HepG2 (cell line): ENCODE measurements around the gene OLR1. TPM values are rescaled to one million over a fixed set of nuclear protein-coding genes. Genes with fewer than 3 reads are reported as not detected.

Experiments used
- ATAC-seq: fragments of 200-7000 bp; cut with Tn5 transposase; 3 replicates; pipeline ENCODE4 v1.9.1; 2020; ENCODE audit warnings: mild to moderate bottlenecking, moderate library complexity
- BruUV-seq: library from RNA; stranded (reverse); fragments of 400-500 nt; replicated peaks from 2 replicates; lab custom pipeline; 2021; lab: Mats Ljungman, UMichigan
- CTCF ChIA-PET: fragments of 300-600 bp; formaldehyde crosslinking; extraction: SDS; loops from one replicate; lab custom pipeline; 2021; ENCODE audit warnings: low total read pairs, inconsistent platforms, low intra/inter-chr PET ratio; lab: Yijun Ruan, JAX
- POLR2A ChIA-PET: fragments of 350-600 bp; sonication (Branson Sonifier 250); formaldehyde crosslinking; loops from one replicate; lab custom pipeline; 2020; ENCODE audit warnings: antibody characterized with exemption, inconsistent platforms; lab: Yijun Ruan, JAX
- DNase-seq: peaks from one replicate; pipeline ENCODE4 v3.0.0-alpha.2; 2015; ENCODE audit warnings: low spot score
- FAIRE-seq: peaks from 3 replicates; lab custom pipeline; 2011; peaks lifted over from hg19 to GRCh38; lab: Jason Lieb, UNC
- H2AFZ ChIP-seq: one replicate; pipeline ENCODE4 v1.6.1; 2011; ENCODE audit warnings: low read length, inconsistent platforms
- H3K27ac ChIP-seq: fragments of 300-600 bp; 3 replicates; pipeline ENCODE4 v1.8.0; 2011; ENCODE audit warnings: mixed run types, mild to moderate bottlenecking, mixed read lengths, low read length, inconsistent platforms; ENCODE audit not compliant: insufficient read depth; ENCODE audit errors: extremely low read length
- H3K27me3 ChIP-seq, 2 experiments: fragments of 200-600 bp in 1 of 2; 2 replicates in 1 of 2; 3 replicates in 1 of 2; pipeline versions ENCODE4 v1.6.0 to v1.8.0; 2011; ENCODE audit warnings: low read length in 2 of 2, mild to moderate bottlenecking in 2 of 2, moderate library complexity in 2 of 2, inconsistent platforms in 1 of 2; ENCODE audit not compliant: insufficient read depth in 2 of 2, control insufficient read depth in 1 of 2
- H3K36me3 ChIP-seq, 2 experiments: fragments of 200-600 bp in 1 of 2; replicated peaks in 1 of 2; 2 replicates in 1 of 2; 3 replicates in 1 of 2; pipeline versions ENCODE4 v1.5.1 to v1.8.0; 2011; ENCODE audit warnings: low read length in 2 of 2, inconsistent platforms in 1 of 2; ENCODE audit not compliant: insufficient read depth in 2 of 2, control insufficient read depth in 1 of 2
- H3K4me1 ChIP-seq: 2 replicates; pipeline ENCODE4 v1.5.1; 2012; ENCODE audit warnings: low read length, inconsistent platforms; ENCODE audit not compliant: insufficient read depth
- H3K4me2 ChIP-seq: 2 replicates; pipeline ENCODE4 v1.6.0; 2011; ENCODE audit warnings: low read depth, low read length, inconsistent platforms
- H3K4me3 ChIP-seq, 3 experiments: fragments of 200-600 bp in 1 of 3; sonication (generic), shearing (Covaris generic) in 1 of 3; replicated peaks in 1 of 3; 2 replicates each; pipeline ENCODE4 v1.5.1; 2011 to 2016; ENCODE audit warnings: low read length in 3 of 3, inconsistent platforms in 2 of 3, low read depth in 2 of 3, mild to moderate bottlenecking in 2 of 3, control low read depth in 1 of 3, mixed read lengths in 1 of 3; ENCODE audit not compliant: insufficient read depth in 1 of 3
- H3K79me2 ChIP-seq: one replicate; pipeline ENCODE4 v1.6.1; 2011; ENCODE audit warnings: low read length, inconsistent platforms; ENCODE audit not compliant: insufficient read depth
- H3K9ac ChIP-seq: 2 replicates; pipeline ENCODE4 v1.6.0; 2011; ENCODE audit warnings: mild to moderate bottlenecking, low read depth, low read length, inconsistent platforms; ENCODE audit not compliant: insufficient read depth
- H3K9me3 ChIP-seq: 2 replicates; pipeline ENCODE4 v1.5.1; 2012; ENCODE audit warnings: mild to moderate bottlenecking, low read length
- H4K20me1 ChIP-seq: 2 replicates; pipeline ENCODE4 v1.6.0; 2011; ENCODE audit warnings: inconsistent platforms, mild to moderate bottlenecking, low read length, moderate library complexity; ENCODE audit not compliant: insufficient read depth
- ARNT ChIP-seq: fragments of 450-650 bp; IDR thresholded peaks from 2 replicates; pipeline ENCODE4 v1.6.1; 2017
- ATF7-NPFF ChIP-seq: sonication (generic); formaldehyde crosslinking; IDR thresholded peaks from 2 replicates; pipeline ENCODE4 v1.8.1; 2023; ENCODE audit warnings: mild to moderate bottlenecking, low read depth, missing genetic modification reagents, moderate library complexity
- CCAR2 ChIP-seq: fragments of 200-400 bp; formaldehyde crosslinking; optimal IDR thresholded peaks from 2 replicates; pipeline ENCODE3; 2018; ENCODE audit warnings: low read depth, mild to moderate bottlenecking, low read length, moderate library complexity
- ELF3 ChIP-seq: IDR thresholded peaks from 2 replicates; pipeline ENCODE4 v1.6.1; 2016; ENCODE audit warnings: missing genetic modification reagents, missing compliant biosample characterization
- HIVEP1 ChIP-seq: sonication (generic); formaldehyde crosslinking; IDR thresholded peaks from 2 replicates; pipeline ENCODE4 v1.4.0; 2020; ENCODE audit warnings: mild to moderate bottlenecking, missing genetic modification reagents
- HMG20A ChIP-seq: IDR thresholded peaks from 2 replicates; pipeline ENCODE4 v1.6.1; 2016; ENCODE audit warnings: borderline replicate concordance
- NFIC ChIP-seq: IDR thresholded peaks from 2 replicates; pipeline ENCODE4 v1.6.1; 2012; ENCODE audit warnings: mild to moderate bottlenecking, low read length, inconsistent platforms
- NR1H2 ChIP-seq: sonication (generic); formaldehyde crosslinking; IDR thresholded peaks from 2 replicates; pipeline ENCODE4 v1.8.1; 2022; ENCODE audit warnings: low read depth, missing genetic modification reagents, borderline replicate concordance
- RBM39 ChIP-seq: fragments of 200-400 bp; formaldehyde crosslinking; IDR thresholded peaks from one replicate; pipeline ENCODE4 v1.6.1; 2018; ENCODE audit warnings: antibody characterized with exemption, mild to moderate bottlenecking, low read depth, low read length; ENCODE audit not compliant: poor library complexity, severe bottlenecking
- ZBED4 ChIP-seq: sonication (generic); formaldehyde crosslinking; IDR thresholded peaks from 2 replicates; pipeline ENCODE4 v1.4.0; 2020; ENCODE audit warnings: missing genetic modification reagents, borderline replicate concordance
- ZBTB25 ChIP-seq: IDR thresholded peaks from 2 replicates; pipeline ENCODE4 v1.6.1; 2018; ENCODE audit warnings: missing genetic modification reagents
- ZBTB38 ChIP-seq: sonication (generic); formaldehyde crosslinking; IDR thresholded peaks from 2 replicates; pipeline ENCODE4 v1.5.1; 2020; ENCODE audit warnings: mild to moderate bottlenecking, missing genetic modification reagents
- ZNF460 ChIP-seq: sonication (generic); formaldehyde crosslinking; IDR thresholded peaks from 2 replicates; pipeline ENCODE4 v1.5.1; 2020; ENCODE audit warnings: missing genetic modification reagents, mild to moderate bottlenecking, borderline replicate concordance
- WGBS: methylation state at CpG from one replicate; pipeline ENCODE4 v1.1.6; 2017; ENCODE audit warnings: low lambda C conversion rate; 5-methylcytosine and 5-hydroxymethylcytosine counted together
- in situ Hi-C: cut with HindIII; loops from 2 replicates; pipeline ENCODE4 v1.10.0; 2017; ENCODE audit warnings: low pct_unique_long_range_greater_than_20kb; ENCODE audit not compliant: extremely low pct_ligation_motif_present
- intact Hi-C: fragments of 100-400 bp; cut with micrococcal nuclease; formaldehyde crosslinking; loops from one replicate; pipeline ENCODE4 v1.10.0; 2022; ENCODE audit not compliant: unreplicated experiment
- polyA plus RNA-seq, 8 experiments: library from polyadenylated mRNA; depleted of rRNA in 3 of 8; stranded (reverse) in 7 of 8; unstranded in 1 of 8; fragments of >200 nt; fragmentation: Illumina TruSeq in 4 of 8; extraction: Trizol in 4 of 8; gene quantifications; 2 replicates each; pipeline versions ENCODE4 v1.2.1 to v1.2.3, GENCODE V29; 2011 to 2016; ENCODE audit warnings: low read depth in 4 of 8, missing spikeins in 1 of 8, mixed read lengths in 1 of 8; ENCODE audit not compliant: insufficient read depth in 1 of 8
- total RNA-seq, 5 experiments: library from RNA; depleted of rRNA; stranded (reverse); fragments of >200 nt; fragmentation: Illumina TruSeq; extraction: Trizol; gene quantifications; 2 replicates each; pipeline ENCODE4 v1.2.3, GENCODE V29; 2016; ENCODE audit warnings: low read depth in 1 of 5
- TF ChIP-seq, protein P1 (sequence below): sonication (generic); formaldehyde crosslinking; IDR thresholded peaks from 2 replicates; pipeline ENCODE4 v1.9.0; 2022; ENCODE audit warnings: missing genetic modification reagents, mild to moderate bottlenecking, borderline replicate concordance
- TF ChIP-seq, protein P2 (sequence below): sonication (generic); formaldehyde crosslinking; IDR thresholded peaks from 2 replicates; pipeline ENCODE4 v1.4.0; 2020; ENCODE audit warnings: mild to moderate bottlenecking, missing genetic modification reagents

The OLR1 gene
- total and polyA plus RNA-seq, 2 of the 13 experiments (the other 11 are each of a cell fraction or from before 2014, with no cell fraction given) = not detected

DNA sequence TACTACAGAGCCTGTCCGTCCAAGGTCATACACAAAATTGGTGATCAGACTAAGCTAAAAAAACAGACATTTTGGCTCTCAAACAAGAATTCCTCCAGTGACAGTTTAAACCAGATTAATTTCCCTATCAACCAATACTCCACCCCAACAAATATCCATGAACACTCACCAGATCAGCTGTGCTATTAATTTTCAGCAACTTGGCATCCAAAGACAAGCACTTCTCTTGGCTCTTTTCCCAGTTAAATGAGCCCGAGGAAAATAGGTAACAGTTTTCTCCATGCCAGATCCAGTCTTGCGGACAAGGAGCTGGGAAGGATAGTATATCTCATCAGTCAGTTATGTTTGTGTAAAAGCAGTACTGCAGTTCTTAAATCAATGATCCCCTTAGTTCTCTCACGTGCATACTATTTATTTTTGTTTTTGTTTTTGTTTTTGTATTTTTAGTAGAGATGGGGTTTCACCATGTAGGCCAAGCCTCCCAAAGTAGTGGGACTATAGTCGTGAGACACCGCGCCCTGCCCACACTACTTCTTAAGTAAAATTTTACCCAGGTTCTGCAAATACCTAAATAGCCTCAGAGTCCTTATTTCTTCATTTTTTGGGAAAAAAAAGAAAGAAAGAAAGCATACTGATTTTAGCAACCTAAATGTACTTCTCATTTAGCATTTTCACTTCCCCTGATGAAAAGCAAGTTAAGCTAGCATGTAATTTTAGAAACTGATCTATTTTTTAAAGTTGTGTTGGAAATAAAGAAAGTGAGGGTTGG is 11.1 kb downstream of the OLR1 start:
- Histone ChIP-seq H2AFZ (no peak overlapping the region), H3K27ac (no peak overlapping the region), H4K20me1 (no peaks in the 10 kb centered on the region), H3K36me3 (no peaks in the 10 kb centered on the region), H3K9me3 (no peaks in the 10 kb centered on the region), H3K79me2 (no peaks in the 10 kb centered on the region), H3K4me2 (no peak overlapping the region), H3K4me3 (no peak overlapping the region), H3K27me3 (no peaks in the 10 kb centered on the region), H3K4me1 (no peaks in the 10 kb centered on the region), H3K9ac (no peak overlapping the region)
- DNase-seq (no peak), FAIRE-seq (no peak), ATAC-seq (no peak)
- WGBS = 69% methylated on average over 7 of the region's 7 CpGs
- CTCF ChIA-PET = no interaction called here
- POLR2A ChIA-PET = no interaction called here
- intact Hi-C loops (no loop called here), in situ Hi-C loops (no loop called here)
- BruUV-seq = no TSS peak
- TF ChIP-seq ZBTB25 (CRISPR knock-in tag) (no peak), ZBTB38 (CRISPR knock-in tag) (no peak), HMG20A (no peak), NR1H2 (no peak), ZBED4 (CRISPR knock-in tag) (no peak), NFIC (no peak), RBM39 (no peak), CCAR2 (no peak), ELF3 (CRISPR knock-in tag) (no peak), ATF7-NPFF (no peak), HIVEP1 (CRISPR knock-in tag) (no peak), ZNF460 (CRISPR knock-in tag) (no peak), ARNT (no peak)
- TF ChIP-seq, protein P1, sequence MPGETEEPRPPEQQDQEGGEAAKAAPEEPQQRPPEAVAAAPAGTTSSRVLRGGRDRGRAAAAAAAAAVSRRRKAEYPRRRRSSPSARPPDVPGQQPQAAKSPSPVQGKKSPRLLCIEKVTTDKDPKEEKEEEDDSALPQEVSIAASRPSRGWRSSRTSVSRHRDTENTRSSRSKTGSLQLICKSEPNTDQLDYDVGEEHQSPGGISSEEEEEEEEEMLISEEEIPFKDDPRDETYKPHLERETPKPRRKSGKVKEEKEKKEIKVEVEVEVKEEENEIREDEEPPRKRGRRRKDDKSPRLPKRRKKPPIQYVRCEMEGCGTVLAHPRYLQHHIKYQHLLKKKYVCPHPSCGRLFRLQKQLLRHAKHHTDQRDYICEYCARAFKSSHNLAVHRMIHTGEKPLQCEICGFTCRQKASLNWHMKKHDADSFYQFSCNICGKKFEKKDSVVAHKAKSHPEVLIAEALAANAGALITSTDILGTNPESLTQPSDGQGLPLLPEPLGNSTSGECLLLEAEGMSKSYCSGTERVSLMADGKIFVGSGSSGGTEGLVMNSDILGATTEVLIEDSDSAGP (CRISPR knock-in tag) = no peak
- TF ChIP-seq, protein P2, sequence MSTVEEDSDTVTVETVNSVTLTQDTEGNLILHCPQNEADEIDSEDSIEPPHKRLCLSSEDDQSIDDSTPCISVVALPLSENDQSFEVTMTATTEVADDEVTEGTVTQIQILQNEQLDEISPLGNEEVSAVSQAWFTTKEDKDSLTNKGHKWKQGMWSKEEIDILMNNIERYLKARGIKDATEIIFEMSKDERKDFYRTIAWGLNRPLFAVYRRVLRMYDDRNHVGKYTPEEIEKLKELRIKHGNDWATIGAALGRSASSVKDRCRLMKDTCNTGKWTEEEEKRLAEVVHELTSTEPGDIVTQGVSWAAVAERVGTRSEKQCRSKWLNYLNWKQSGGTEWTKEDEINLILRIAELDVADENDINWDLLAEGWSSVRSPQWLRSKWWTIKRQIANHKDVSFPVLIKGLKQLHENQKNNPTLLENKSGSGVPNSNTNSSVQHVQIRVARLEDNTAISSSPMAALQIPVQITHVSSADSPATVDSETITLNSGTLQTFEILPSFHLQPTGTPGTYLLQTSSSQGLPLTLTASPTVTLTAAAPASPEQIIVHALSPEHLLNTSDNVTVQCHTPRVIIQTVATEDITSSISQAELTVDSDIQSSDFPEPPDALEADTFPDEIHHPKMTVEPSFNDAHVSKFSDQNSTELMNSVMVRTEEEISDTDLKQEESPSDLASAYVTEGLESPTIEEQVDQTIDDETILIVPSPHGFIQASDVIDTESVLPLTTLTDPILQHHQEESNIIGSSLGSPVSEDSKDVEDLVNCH (CRISPR knock-in tag) = no peak
